ENCODE results near the gene SH3PXD2B.

DNA sequence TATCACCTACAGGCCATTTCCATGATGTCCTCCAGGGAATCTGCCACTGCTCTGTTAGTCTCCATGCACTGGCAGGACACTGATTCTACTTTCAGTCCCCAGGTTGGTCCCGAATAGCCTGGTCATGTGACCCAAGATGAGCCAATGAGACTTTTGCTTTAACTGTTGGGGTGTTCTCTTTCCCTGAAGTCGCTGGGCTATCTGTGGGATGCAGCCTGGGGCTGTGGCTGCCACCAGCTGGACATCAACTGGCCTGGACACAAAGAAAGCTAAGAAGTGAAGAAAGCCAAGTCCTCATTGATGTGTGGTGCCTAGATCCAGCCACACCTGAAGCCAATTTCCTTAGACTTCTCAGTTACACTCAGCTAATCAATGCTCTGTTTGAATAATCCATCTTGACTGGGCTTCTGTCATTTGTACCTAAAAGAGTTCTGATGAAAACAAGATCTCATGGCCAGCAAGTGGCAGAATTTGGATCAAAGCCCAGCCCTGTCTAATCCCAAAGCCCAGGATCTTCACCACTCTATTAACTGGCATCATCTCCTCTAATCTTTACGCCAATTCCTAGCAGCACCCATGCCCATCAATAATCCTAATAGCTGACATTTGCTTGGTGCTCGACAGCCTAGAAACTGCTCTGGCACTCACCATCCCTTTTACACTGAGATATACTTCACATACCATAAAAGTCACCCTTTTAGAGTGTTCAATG lies 37.0 kb downstream of the SH3PXD2B start:
- no peak for TF ChIP-seq TAF1 (IDR thresholded peaks at IDR 0.05; ENCODE audit: borderline replicate concordance, low read depth, low read length)
- TF ChIP-seq POLR2AphosphoS5 (IDR thresholded peaks at IDR 0.05; ENCODE audit: low read length), result no peak
- TF ChIP-seq, protein P1, sequence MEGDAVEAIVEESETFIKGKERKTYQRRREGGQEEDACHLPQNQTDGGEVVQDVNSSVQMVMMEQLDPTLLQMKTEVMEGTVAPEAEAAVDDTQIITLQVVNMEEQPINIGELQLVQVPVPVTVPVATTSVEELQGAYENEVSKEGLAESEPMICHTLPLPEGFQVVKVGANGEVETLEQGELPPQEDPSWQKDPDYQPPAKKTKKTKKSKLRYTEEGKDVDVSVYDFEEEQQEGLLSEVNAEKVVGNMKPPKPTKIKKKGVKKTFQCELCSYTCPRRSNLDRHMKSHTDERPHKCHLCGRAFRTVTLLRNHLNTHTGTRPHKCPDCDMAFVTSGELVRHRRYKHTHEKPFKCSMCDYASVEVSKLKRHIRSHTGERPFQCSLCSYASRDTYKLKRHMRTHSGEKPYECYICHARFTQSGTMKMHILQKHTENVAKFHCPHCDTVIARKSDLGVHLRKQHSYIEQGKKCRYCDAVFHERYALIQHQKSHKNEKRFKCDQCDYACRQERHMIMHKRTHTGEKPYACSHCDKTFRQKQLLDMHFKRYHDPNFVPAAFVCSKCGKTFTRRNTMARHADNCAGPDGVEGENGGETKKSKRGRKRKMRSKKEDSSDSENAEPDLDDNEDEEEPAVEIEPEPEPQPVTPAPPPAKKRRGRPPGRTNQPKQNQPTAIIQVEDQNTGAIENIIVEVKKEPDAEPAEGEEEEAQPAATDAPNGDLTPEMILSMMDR (IDR thresholded peaks at IDR 0.05 in 2 of 3, conservative IDR thresholded peaks at IDR 0.05 in 1 of 3; ENCODE audit: control insufficient read depth in 2 of 3, extremely low read depth in 1 of 3, insufficient read depth in 1 of 3, low read depth in 3 of 3, low read length in 3 of 3), result no peak
- no peak for TF ChIP-seq RFX5 (IDR thresholded peaks at IDR 0.05; ENCODE audit: low read depth, low read length)
- no peak for TF ChIP-seq ZNF24 (IDR thresholded peaks at IDR 0.05)
- TF ChIP-seq CBX5 (IDR thresholded peaks at IDR 0.05; ENCODE audit: low read depth), result no peak

Data from GM12878 (cell line).